Raji (cell line): Measurements from ENCODE around the gene ST6GALNAC6.

Source experiments
- POLR2A ChIP-seq: IDR thresholded peaks from 2 replicates; pipeline ENCODE4 v1.6.1; 2011; ENCODE audit warnings: low read depth, low read length, control low read depth; ENCODE audit not compliant: insufficient read depth

Gene ST6GALNAC6

DNA sequence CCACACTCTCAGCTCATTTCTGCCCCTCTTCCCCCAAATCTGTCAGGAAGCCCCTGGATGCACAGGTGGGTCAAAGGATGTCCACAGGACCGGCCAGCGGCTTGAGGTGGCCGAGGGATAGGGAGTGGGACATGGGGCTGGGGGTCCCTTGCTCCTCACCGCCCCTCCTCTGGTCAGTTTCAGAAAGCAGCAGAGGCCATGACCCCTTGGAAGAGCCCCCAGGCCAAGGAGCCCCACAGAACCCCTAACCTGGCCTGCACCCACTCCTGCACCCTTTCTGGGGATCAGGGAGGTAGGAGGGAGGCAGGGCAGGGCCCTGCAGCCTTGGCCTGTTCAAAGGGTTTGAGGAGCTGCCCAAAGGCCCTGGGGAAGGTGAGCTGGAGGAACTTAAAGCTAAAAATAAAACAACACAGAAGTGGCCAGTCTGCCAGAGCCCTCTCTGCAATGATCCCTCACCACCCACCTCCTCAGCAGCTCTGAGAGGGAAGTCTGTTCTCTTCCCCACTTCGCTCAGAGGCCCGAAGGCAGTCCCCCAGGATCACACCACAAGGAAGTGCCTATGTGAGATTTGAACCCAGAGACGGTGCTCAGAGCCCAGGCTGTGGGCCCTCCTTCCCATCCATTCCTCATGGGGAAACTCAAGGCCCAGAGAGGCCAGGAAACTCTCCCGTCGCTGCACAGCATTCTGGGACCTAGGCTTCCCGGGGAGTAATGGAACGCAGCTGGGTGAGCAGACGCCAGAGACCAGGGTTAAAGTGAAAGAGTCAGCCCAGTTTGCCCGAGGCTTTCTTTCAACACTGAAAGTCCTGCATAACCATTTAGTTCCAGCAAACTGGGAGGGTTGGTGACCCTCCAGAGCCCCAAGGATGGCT is 45.9 kb downstream of the ST6GALNAC6 start:
- TF ChIP-seq POLR2A = no peak

- TF ChIP-seq POLR2A = no peak
Measured at GRCh38 chr9:127852829-127853228, 46.6 kb downstream of the ST6GALNAC6 start.

GRCh38 chr9:127850286-127850830 is 49.0 kb downstream of the ST6GALNAC6 start:
- TF ChIP-seq POLR2A = no peak

- no peak for TF ChIP-seq POLR2A
Measured at GRCh38 chr9:127848756-127849504, 50.5 kb downstream of the ST6GALNAC6 start.

DNA sequence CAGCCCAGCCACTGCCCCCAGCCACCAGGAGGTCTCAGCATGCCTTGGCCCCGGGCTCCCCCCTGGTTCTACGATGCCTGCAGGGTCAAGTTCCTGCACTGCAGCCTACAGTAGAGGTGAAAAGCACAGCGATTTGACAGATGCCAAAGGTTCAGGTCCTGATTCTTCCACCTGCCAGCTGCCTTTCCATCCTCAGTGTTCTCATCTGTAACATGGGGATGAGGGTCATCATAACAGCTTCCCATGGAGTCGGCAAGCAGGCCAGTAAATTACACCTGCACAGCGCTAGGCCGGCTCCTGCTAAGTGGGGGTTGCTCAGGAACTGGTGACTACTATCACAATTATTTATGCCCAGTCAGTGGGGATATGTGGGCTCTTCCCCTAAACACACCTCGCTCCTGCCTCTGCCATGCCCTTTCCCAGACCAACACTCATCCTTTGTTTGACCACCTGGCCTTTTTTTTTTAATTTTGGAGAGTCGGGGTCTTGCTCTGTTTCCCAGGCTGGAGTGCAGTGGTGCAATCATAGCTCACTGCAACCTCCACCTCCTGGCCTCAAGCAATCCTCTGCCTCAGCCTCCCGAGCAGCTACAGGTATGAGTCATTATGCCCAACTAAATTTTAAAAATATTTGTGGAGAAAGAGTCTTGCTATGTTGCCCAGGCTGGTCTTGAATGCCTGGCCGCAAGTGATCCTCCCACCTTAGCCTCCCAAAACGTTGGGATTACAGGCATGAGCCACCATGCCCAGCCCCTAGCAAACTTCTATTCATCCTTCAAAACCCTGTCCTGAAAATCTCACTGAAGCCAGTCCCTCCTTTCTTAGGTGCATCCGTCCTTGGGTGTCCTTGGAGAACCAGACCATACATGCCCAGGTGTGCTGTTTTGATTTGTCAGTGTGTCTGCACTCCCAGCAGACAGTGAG is 51.3 kb downstream of the ST6GALNAC6 start:
- no peak for TF ChIP-seq POLR2A

GRCh38 chr9:127847178-127847510 is 52.3 kb downstream of the ST6GALNAC6 start:
- TF ChIP-seq POLR2A = no peak

DNA sequence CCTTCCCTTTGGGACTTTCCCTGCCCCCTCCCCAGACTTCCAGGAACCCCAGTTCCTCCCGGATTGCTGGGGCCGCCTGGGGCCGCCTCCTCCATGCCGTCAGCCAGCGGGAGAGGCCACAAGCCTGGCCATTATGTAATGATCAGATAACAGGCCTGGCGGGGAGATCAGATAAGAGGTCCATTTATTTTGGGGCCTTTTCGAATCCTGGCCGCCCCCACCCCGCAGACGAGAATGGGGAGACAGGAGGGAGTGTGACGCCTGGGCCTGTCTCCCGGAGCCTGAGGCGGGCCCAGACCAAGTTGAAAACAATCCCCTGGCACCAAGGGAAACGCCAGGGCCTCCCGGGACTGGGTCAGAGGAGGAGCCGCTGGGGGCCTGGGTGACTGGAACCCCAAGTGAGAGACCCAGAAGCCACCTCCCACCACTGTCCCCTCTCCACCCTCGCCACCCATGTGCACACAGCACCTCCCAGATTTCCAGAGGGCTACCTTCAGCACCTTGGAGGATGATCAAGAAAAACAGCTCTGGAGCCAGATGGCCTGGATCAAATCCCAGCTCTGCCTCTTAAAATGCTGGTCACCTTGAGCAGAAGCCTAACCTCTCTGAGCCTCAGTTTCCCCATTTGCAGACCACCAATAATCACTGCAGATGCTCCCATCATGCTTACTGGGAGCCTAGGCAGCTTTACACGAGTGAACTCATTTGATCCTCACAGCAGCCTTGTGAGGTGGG is 52.8 kb downstream of the ST6GALNAC6 start:
- no peak for TF ChIP-seq POLR2A

- TF ChIP-seq POLR2A = no peak
Measured at GRCh38 chr9:127844821-127845359, 54.5 kb downstream of the ST6GALNAC6 start.

GRCh38 chr9:127841087-127841835 is 58.1 kb downstream of the ST6GALNAC6 start:
- TF ChIP-seq POLR2A = no peak

DNA sequence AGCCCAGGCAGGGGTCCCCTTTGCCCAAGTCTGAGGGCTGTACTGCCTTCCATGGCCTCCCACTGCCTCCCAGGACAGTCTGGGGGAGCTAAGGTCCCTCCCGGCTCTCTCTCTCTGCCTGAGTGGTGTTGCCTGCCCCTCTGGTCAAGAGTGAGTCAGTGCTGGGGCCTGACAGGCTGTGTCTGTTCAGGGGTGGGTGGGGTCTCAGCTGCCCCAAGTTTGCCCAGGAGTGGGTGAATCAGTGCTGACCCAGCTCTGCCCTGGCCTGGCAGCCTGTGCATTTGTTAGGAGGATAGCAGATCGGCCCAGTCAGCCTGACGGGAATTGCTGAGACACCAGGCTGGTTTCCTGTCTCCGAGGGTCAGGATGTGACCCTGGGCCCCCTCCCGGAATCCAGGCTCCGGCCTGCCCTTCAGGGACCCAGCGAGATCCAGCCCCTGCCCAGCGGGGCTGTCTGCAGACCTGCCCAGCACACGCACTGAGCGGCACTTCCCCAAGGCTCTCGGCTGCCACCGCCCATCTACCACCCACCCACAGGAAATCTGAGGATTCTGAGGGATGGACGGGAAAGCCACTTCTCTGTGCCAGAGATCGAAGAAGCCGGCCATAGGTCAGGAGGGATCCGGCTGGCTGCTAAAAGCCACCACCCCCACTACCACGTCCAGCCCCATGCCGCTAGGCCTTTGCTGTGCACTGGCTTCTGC is 60.9 kb downstream of the ST6GALNAC6 start:
- TF ChIP-seq POLR2A = no peak

- no peak for TF ChIP-seq POLR2A
Measured at GRCh38 chr9:127837346-127837745, 62.1 kb downstream of the ST6GALNAC6 start.

DNA sequence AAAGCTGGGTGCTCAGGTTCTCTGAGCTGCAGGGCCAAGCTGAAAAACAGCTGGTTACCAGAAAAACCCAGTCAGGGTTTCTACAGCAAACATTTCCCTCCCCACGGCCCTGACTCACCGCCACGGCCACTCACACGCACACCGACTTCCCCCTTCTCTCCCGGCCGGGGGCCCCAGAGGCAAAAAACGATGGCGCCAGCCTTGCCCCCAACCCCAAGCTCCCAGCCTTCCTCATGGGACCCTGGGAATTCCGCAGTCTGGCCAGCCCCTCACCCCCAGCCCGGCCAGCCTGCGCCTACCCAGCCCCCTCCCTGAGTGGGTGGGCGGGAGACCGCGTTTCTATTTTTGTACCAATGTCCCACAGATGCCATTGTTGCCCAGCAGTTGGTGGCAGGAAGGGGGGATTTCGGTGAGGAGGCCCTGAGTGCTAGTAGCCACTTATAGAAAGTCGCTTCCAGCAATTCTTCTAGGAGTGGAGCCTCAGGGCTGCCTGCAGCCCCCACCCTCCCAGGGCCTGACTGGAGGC is 63.3 kb downstream of the ST6GALNAC6 start:
- no peak for TF ChIP-seq POLR2A
